Right renal cortex interstitium (tissue), 3 donors: ENCODE results near the gene IFI6. TPM values are rescaled to one million over a fixed set of nuclear protein-coding genes. Genes with fewer than 3 reads are reported as not detected.
"Not testable (repeated sequence)": the region's sequence is repeated elsewhere in the genome, so short reads cannot be mapped to it uniquely, and the experiment has no call there.

Source experiments
- DNase-seq, 3 donors: peaks; one replicate each; pipeline ENCODE4 v3.0.0-alpha.2; 2013; ENCODE audit warnings: low read depth in 3 of 3, low spot score in 2 of 3
- polyA plus RNA-seq, 3 donors: library from polyadenylated mRNA; unstranded; fragments of 120-200 nt; gene quantifications; one replicate each; pipeline ENCODE4 v1.2.1, GENCODE V29; 2013; ENCODE audit not compliant: insufficient read length in 3 of 3

IFI6 gene, protein sequence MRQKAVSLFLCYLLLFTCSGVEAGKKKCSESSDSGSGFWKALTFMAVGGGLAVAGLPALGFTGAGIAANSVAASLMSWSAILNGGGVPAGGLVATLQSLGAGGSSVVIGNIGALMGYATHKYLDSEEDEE
- 10 to 100 TPM; 18.2 to 24.0 (median 20.3) TPM for polyA plus RNA-seq

DNA sequence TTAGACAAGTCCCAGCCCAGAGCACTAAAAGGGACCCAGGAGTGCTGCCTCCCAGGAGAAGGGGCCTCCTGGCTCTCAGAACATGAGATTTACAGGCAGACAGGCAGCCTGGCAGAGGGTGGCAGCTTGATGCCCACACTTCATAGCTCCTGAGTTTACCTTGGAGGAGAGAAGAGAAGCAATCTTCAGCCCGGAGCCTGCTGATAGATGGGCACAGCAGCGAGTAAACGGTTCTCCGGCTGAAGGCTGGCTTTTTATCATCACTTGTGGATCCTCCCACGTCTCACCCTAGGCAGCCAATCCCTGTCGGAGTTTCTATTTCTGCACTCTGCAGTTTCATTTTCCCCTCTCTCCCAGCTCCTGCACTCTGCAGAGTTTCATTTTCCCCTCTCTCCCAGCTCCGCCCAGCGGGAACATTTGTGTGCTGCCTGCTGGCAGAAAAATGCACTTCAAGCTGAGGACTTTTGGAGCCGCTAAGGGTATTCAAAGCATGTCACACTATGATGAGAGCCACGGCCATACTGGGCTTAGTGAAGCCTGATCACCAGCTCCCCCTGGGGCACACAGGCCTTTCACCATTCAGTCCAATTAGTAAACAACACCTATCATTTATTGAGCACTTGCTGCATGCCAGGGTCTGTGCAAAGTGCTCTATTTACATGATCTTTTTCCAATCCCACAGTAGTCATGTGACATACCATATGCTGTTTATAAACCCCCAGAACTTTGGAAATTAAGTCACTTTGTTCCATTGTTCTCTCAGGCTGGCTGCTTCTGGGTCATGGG, at the start of gene IFI6:
Gene IFI6 (minus strand): TSS at position 229 of the 786 bp plus-strand sequence. CDS start 2,878 bp downstream, outside the sequence.
- peak; percentile 90 to 95 (median 92) for DNase-seq

DNA sequence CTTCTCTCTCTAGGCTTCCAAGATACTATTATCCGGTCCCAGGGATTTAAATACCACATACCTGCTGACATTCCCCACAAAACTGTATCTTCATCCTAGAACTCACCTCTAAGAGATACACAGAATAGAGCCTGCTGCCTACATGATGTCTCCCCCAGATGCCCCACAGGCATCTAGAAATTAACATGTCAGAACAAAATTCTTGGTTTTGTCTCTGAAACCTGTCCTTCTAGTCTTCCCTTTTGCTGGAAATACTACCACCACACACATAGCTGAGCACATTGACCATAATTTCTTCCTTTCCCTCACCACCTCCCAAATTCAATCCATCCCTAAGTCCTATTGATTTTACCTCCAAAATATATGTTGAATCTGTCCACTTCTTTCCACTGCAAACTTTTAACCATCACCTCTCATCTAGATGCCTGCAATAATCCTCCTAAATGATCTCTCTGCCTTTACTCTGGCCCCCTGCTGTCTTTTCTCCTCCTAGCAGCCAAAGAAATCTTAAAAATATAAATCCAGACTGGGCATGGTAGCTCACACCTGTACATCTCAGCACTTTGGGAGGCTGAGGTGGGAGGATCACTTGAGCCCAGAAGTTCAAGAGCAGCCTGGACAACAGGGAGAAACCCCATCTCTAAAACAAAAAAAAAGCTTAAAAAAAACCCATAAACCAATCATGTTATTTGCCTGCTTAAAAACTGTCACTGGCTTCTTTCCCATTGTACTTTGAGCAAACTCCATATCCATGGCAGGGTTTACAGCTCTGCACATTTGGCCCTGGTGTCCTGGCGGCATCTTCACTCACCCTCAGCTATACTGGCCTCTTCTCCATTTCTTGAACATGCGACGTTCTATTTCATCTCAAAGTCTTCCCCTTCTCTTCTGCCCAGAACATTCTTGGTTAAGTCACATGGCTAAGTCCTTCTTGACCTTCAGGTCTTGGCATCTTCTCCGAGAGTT, 47.6 kb upstream of the IFI6 start:
- no peak for DNase-seq

DNA sequence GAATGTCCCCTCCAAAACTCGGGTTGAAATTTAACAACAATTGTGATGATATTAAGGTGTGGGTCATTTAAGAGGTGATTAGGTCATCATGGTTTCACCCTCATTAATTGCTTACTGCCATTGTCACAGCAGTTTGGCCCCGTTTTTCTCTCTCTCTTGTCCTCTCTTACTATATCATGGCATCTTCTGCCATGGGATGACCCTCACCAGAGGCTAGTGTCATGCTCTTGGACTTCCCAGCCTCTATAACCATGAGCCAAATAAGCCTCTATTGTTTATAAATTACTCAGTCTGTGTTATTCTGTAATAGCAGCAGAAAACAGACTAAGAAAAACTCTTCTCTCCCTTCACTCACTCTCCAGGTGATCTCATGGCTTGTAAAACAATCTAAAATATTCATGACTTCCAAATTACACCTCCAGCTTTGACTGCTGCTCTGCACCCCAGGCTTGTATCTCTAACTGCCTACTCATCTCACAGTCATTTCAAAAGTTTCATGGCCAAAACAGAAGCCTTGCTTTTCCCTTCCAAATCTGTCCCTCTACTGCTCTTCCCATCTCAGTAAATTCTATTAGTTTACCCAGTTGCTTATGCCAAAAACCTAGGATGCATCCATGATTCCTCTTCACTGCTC, 44.4 kb upstream of the IFI6 start:
- DNase-seq, result no peak

DNA sequence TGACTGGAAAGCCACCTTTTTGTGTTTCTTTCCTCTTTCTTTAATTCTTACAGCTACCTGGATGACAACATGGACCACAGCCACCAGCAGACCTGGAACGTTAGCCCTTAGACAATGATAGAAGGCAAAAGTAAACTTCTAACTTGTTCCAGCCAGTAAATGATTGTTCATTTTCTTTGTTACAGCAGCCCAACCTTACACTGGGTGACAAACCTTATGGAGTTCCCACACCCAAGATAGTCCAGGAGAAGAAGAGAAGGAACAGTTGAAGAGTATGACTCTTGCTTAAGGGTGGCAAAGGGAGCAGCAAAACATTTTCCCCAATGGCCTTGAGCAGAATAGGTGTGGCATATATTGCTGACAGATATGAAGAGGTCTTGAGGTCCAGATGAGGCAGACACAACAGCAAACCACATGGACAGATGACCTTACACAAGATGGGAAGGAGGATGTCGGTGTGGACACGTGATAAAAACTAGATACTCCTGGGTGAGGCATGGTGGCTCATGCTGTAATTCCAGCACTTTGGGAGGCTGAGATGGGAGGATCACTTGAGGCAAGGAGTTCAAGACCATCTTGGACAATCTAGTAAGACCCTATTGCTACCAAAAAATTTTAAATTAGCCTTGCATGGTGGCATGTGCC, 42.0 kb upstream of the IFI6 start:
- DNase-seq, result no peak

DNA sequence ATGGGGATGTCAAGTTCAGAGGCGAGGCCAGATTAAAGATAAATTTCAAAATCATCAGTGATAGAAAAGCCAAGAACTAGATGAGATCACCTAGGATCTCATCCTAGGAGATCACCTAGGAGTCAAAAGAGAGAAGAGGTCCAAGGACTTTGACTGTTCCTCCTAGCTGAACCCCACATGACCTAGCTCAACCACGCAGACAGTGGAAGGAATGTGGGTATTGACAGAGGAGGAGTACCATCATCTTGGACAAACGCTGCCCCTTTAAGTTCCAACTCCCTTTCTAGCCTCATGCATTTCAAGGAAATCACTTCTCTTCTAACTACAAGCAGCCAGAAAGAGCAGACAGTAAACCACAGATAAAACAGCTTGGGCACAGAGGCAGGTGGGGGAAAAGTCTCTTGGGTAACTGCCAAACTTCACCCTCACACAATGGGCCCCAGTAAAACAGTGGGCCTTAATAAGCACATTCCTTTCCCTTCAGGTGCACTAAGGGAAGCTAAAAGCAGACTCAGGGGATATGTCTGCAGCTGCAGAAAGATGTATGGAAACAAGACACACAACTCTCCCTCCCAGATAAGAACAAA, 41.2 kb upstream of the IFI6 start:
- no peak for DNase-seq

DNA sequence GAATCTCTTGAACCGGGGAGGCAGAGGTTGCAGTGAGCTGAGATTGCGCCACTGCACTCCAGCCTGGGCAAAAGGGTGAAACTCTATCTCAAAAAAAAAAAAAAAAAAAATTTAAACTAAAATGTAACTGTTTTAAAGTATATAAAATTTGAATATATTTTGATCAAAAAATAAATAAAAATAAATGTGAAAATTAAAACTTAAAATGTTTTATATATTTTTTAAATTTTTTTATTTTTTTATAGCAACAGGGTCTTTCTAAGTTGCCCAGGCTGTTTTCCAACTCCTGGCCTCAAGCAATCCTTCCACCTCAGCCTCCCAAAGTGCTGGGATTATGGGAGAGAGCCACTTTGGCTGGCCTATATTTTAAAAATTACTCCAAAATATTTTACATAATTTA, 38.6 kb upstream of the IFI6 start:
- DNase-seq, result no peak

DNA sequence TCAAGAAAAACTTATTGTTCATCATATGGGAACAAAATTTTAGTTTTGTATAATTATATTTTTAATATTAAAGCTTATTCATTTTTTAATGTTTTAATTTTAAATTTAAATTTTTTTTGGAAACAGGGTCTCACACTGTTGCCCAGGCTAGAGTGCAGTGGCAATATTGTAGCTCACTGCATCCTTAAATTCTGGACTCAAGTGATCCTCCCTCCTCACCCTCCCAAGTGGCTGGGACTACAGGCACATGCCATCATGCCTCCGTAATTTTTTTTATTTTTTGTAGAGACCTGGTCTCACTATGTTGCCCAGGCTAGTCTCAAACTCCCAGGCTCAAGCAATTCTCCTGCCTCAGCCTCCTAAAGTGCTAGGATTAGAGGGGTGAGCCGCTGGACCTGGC, 33.6 kb upstream of the IFI6 start:
- DNase-seq, result no peak

DNA sequence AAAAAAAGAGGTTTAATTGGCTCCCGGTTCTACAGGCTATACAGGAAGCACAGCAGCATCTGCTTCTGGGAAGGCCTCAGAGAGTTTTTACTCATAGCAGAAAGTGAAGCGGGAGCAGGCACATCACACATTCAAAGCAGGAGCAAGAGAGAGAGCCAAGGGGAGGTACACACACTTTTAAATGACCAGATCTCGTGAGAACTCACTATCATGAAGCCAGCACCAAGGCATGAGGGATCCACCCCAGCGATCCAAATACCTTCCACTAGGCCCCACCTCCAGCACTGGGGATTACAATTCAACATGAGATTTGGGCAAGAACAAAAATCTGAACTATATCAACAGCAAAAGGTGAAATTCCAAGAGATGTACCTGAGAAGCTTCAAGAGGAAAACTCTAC, 33.0 kb upstream of the IFI6 start:
- DNase-seq, result no peak

DNA sequence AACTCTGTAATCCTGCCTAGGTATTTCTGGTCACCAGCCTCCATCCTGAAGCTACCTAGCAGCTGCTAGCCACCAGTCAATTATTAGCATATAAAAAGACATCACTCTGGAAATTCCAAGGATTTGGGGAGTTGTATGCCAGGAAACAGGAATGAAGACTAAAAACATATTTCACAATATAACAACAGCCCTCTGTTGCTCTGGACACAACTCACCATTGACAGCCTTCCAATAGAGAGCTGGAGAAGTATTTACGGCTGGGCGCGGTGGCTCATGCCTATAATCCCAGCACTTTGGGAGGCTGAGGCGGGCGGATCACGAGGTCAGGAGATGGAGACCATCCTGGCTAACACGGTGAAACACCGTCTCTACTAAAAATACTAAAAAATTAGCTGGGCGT, 24.8 kb upstream of the IFI6 start:
- not testable (repeated sequence) for DNase-seq

DNA sequence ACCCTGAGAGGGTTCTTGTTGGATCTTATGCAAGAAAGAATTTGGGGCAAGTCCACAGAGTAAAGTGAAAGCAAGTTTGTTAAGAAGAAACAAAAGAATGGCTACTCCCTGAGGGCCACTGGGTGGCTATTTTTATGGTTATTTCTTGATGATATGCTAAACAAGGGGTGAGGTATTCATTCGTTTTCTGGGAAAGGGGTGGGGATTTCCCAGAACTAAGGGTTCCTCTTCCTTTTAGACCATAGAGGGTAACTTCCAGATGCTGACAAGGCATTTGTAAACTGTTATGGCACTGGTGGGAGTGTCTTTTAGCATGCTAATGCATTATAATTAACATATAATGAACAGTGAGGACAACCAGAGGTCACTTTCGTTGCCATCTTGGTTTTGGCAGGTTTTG, 18.2 kb upstream of the IFI6 start:
- DNase-seq, result no peak

DNA sequence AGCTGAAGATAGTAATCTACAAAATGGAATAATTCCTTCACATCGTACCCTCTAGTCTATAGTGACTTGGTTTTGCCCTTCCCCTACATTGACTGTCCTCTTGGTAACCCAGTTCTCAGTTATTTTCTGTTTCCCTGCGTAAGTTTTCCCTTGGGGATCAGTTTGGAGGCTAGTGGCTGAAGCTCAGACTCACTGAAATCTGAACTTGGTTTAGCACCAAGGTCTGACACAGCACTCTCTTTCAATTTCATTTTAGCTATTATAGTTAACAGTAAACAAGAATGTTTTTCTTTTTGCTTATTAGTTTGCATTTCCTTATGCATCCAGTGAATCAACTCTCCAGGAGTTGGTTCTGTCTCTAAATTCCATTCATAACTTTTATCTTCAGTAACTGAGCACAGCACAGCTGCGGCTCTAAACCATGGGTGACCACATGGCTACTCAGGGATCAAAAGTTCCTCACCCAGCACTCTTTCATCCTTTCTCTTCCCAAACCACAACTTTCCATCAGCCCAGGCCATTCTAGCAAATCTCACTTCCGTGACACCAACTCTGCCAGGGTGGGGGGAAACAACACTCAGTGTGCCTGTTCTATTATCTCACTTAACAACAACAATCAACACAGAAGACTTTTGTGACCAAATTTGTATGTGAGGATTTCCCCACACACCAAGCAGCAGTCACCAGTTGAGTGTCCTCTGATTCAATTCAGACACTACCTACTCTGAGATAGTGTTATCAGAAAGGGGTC, 17.6 kb upstream of the IFI6 start:
- DNase-seq, result no peak

DNA sequence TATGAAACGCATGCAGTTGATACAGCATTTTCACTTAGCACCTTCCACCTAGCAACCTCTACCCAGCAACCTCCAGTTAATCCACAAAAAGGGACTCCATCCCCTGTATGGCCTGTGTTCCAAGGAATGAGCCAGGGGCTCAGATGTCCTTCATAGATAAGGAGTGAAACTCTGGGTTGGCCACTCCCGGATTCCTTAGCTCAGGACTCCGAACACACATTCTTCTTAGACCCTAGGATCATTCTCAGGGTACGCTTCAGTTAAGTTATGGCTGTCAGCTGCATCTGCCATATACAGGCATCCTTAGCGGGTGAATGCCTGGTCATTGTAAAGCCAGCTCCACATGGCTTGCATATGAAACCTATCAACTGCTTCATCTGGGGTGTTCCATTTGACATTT, 15.9 kb upstream of the IFI6 start:
- DNase-seq, result no peak

DNA sequence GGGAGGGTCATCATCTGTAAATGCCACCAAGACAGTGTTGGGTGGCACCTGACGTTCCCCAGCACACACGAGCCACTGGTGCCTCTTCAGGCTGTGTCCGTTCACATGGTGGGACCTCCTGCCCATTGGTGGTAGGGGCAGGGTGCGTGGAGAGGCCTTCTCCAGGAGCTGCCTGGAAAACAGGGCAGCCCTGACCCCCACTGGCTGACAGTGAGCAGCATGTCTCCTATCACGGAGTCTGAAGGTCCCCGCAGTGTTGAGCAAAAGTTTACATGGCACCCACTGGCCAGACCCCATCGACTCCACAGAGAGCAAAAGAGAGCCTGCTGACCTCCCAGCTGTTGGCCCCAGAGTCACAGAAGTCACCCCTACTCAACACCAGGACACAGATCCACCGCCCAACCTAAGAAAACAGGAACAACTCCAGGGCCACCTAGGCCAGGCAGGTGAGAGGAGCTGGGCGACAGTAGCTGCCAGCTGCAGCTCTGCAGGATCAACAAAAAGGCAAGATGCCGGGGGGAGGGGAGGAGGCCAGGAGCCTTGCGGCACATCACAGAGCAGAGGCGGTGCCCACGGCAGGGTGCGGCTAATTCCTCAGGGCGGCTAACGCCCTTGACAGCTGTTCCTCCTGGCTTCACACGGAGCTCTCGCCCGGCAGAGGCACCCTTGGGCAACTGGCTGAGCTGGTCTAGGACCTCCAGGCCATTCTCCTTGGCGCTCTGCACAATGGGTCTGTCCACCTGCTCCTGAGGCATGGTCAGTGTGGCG, 14.4 kb upstream of the IFI6 start:
- no peak for DNase-seq

DNA sequence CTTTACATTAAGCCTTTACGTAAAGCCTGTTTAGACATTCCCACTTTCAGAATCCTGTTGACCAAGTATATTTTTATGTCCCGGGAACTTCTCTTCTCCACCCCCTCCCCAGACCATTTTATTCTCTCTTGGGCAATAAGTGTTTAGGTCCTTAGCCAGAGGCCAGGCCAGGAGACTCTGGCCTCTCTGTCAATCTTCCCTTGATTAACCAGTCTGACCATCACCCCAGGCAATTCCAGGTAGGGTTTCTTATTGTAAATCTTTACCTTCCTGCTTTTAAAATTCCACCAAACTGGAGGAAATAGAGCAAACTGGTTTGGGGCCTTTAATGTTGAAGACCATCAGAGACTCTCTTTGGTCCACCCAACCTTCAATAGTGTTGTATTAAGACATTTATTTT, 12.2 kb upstream of the IFI6 start:
- no peak for DNase-seq

DNA sequence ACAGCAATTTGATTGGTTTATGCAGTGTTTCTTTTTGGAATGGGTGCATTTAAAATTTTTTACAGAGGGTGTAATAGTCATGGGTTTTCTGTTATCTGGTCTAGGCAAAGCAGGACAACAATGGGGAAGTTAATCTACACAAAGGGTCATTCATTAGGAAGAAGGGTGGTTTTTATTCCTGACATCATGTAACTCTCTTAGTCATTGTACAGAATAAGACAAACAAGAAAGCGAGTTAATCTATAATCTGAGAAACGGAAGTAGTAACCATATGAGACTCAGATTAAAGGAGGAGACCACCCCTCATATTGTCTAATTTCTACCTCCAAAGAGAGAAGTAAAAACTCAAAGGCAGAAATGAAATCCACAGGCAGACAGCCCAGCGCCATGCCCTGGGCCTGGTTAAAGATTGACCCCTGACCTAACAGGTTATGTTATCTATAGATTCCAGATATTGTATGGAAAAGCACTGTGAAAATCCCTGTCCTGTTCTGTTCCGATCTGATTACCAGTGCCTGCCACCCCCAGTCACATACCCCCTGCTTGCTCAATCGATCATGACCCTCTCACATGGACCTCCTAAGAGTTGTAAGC, 10.5 kb upstream of the IFI6 start:
- DNase-seq, result no peak

DNA sequence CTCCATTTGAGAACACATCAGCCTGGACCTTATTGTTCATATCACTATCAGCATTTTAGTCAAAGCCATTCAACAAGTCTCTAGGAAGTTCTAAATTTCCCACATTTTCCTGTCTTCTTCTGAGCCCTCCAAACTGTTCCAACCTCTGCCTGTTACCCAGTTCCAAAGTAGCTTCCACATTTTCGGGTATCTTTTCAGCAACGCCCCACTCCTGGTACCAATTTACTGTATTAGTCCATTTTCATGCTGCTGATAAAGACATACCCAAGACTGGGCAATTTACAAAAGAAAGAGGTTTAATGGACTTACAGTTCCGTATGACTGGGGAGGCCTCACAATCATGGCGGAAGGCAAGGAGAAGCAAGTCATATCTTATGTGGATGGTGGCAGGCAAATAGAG, 9.6 kb upstream of the IFI6 start:
- not testable (repeated sequence) for DNase-seq

DNA sequence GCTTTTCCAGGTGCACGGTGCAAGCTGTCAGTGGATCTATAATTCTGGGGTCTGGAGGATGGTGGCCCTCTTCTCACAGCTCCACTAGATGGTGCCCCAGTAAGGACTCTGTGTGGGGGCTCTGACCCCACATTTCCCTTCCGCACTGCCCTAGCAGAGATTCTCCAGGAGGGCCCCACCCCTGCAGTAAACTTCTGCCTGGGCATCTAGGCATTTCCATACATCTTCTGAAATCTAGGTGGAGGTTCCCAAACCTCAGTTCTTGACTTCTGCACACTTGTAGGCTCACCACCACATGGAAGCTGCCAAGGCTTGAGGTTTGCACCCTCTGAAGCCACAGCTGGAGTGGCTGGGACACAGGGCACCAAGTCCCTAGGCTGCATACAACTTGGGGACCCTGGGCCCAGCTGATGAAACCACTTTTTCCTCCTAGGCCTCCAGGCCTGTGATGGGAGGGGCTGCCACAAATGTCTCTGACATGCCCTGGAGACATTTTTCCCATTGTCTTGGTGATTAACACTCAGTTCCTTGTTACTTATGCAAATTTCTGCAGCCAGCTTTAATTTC, 8.3 kb upstream of the IFI6 start:
- DNase-seq, result not testable (repeated sequence)

DNA sequence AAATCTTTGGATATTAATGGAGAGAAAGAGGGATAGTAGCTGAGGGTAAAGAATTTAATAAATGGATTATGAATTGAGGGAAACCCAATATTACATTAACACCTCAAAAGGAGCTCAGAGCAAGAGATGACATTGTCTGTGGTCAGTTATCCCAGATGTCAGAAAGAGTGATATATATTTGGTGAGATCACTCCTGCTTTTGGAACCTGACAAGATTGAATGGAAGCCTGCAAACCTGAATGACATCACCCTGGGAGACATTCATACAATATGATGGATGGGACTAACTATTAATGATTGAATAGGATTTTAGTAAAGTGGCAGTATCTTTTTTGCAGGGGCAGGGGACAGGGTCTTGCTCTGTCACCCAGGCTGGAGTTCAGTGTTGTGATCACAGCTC, 6.8 kb upstream of the IFI6 start:
- DNase-seq, result no peak
